GM21576 (cell line): Measurements from ENCODE around the gene C6orf47.
"Not testable (repeated sequence)": the region's sequence is repeated elsewhere in the genome, so short reads cannot be mapped to it uniquely, and the experiment has no call there.

Experiments
- ATAC-seq: cut with Tn5 transposase; IDR thresholded peaks from one replicate; pipeline ENCODE4 v1.9.1; 2021; ENCODE audit warnings: mild to moderate bottlenecking, moderate library complexity; ENCODE audit not compliant: unreplicated experiment

C6orf47 gene

DNA sequence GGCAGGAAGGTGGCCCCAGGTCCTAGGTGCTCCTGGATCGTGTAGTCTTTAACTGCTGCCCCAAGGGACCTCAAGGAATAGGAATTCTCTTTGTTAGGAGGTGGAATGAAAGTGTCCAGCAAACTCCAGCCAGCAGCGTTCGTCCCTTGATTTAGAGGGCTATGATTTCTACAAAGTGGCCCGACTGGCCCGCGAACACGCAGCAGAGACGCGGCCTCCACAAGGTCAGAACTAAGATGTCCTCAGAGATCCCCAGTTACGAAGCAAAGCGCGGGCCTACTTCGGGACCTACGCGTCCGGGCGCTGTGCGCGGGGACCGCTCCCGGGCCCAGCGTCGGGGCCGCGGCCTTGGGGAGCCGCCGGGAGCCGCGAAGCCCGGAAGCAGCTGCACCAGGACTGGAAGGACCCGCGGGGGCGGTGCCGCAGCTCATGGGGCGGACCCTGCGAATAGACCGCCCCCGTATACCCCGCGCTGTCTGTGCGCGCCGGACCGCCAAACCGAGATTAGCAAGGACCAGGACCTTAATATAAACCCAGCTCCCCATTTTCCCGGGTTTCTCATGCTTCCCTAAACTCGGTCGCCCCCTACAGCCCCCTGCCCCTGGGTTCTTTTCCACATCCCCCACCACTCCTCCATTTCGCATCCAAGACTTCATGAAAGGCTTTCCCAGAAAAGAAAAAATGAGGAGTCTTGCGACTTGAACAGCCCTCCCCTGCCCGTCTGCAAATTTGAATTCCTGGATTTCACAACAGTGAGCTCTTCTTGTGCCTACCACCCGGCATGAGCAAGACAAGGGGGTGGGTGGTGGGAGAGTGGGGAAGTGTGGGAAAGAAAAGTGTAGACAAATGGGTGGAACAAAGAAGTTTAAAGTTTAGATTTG lies at the start of gene C6orf47:
Gene C6orf47 (minus strand): TSS at position 398 of the 881 bp plus-strand sequence. CDS start 831 bp downstream, outside the sequence.
- ATAC-seq: peak; percentile 45

DNA sequence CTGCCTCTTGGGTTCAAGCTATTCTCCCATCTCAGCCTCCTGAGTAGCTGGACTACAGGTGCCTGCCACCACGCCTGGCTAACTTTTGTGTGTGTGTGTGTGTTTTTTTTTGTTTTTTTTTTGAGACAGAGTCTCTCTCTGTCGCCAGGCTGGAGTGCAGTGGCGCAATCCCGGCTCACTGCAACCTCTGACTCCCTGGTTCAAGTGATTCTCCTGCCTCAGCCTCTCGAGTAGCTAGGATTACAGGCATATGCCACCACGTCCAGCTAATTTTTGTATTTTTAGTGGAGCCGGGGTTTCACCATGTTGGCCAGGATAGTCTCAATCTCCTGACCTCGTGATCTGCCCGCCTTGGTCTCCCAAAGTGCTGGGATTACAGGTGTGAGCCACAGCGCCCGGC lies 48.6 kb upstream of the C6orf47 start:
- not testable (repeated sequence) for ATAC-seq

- no peak for ATAC-seq
Observed at GRCh38 chr6:31708224-31708623, 47.6 kb upstream of the C6orf47 start.

DNA sequence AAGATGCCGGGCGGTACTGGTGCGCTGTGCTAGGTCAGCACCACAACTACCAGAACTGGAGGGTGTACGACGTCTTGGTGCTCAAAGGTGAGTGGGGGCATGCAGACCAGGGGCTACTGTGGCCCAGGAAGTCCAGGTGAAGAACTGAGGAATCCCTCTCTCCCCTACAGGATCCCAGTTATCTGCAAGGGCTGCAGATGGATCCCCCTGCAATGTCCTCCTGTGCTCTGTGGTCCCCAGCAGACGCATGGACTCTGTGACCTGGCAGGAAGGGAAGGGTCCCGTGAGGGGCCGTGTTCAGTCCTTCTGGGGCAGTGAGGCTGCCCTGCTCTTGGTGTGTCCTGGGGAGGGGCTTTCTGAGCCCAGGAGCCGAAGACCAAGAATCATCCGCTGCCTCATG lies 47.1 kb upstream of the C6orf47 start:
- no peak for ATAC-seq

- ATAC-seq: no peak
Observed at GRCh38 chr6:31706599-31706998, 46.0 kb upstream of the C6orf47 start, which contains the start of gene LY6G6F. LY6G6F (plus strand) TSS chr6:31706866; CDS start chr6:31706907, 41 bp downstream.

GRCh38 chr6:31705931-31706330 lies 45.4 kb upstream of the C6orf47 start:
- no peak for ATAC-seq

GRCh38 chr6:31702819-31703716 lies 42.5 kb upstream of the C6orf47 start, which contains the start of gene ABHD16A:
ABHD16A (minus strand) TSS chr6:31703324; CDS start chr6:31703281, 43 bp downstream.
- peak; percentile 82 for ATAC-seq

GRCh38 chr6:31702405-31702818 lies 41.8 kb upstream of the C6orf47 start:
- ATAC-seq: no peak

DNA sequence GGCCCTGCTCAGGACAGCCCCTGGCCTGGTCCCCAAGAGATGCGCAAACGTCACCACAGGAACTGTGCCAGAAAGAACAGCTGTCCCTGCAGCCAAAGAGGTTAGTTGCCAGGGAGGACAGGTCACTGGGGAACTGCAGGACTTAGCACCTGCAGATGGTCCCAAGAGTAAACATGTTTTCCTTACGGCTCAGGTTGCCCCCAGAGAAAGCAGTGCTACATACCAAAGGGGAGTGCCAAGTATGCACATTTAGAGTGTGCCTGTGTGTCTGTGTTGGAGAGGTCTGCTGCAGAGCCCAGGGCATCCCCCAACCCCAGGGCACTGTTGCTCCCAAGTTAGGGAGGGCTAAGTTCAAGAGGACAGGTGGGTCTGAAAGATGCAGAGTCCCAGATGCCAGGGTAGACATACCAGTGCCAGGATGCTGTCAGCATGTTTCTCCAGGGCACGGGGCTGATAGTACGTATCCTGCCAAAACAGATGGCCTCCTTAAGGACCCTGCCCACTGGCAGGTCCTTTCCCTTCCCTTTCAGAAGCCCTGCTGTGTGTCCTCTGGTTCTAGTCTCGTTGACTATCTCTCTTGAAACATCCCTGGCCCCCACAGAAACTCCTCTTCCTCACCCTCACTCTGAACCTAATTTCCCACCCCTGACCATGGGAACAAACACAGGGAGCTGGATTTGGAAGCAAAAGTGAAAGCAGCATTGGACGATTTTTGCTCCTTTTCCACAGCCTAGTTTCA lies 41.3 kb upstream of the C6orf47 start:
- ATAC-seq: no peak

GRCh38 chr6:31700740-31701401 lies 40.3 kb upstream of the C6orf47 start:
- no peak for ATAC-seq

DNA sequence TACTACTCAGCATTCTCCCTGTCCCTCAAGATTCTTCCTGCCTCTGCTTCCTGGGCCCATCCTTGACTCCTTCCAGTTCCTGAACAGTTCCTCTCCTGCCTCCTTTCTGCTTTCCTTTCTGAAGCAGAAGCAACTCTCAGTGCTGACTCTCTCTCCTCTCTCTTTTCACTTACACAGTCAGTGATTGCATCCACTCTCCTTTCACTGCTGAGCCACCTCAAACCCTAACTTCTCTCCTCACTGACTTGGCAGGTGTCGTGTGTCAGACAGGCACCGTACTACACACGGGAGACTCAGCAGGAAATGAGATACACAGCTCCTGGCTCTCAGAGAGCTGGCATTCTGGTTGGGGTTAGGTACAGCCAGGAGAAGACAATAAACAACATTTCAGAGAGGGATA lies 37.0 kb upstream of the C6orf47 start:
- no peak for ATAC-seq

DNA sequence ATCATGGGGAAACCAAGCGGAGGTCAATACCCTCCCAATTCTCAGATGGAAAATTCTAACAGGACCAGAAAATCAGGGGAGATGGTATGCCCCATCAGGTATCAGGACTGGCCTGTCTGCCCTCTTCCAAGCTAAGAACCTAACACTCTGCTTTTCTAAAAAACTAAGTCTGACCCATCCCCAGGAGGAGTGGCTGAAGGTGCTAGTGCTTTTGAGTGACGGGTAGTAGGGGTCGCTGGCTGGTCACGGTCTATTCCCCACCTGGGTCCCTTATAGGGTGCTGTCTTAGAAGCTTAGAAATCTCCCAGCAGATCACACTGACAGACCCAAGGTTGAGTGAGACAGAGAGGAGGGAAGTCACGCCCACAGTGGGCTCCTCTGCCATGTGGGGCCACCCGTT lies 33.0 kb upstream of the C6orf47 start:
- ATAC-seq: no peak

DNA sequence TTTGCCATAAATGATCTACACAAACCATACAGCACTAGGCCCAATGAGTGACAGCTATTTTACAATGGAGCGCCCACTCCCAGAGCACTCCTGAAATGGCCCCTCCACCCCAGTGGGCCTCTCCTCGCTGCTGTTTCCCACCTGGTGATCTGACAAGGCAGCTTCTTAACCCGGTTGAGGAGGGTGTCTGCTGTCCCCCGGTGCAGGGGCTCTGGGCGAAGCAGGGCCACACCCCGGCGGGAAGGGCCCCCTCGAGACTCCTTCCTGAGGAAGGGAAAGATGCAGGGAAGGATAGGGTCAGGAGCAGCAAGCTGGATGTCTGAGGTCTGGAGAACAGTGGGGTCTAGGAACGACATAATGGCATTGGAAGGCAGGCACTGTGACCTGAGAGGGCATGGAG lies 32.3 kb upstream of the C6orf47 start:
- no peak for ATAC-seq

DNA sequence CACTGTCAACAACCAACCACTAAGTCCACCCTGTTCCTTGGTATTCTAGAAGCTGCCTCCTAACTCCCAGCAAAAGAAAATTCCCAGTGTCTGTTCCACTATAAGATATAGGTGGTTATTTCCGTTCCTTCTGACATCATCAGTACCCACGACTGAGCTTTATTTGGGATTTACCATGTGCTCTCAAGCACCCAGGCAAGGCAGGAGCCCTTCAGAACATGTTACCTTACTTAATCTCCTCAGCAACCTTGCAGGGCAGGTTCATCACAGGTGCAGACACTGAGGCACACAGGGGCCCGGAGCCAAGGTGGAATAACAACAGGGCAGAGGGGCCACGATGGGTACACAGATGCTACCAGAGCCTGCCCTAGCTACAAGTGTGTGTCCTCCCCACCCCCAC lies 31.8 kb upstream of the C6orf47 start:
- no peak for ATAC-seq

DNA sequence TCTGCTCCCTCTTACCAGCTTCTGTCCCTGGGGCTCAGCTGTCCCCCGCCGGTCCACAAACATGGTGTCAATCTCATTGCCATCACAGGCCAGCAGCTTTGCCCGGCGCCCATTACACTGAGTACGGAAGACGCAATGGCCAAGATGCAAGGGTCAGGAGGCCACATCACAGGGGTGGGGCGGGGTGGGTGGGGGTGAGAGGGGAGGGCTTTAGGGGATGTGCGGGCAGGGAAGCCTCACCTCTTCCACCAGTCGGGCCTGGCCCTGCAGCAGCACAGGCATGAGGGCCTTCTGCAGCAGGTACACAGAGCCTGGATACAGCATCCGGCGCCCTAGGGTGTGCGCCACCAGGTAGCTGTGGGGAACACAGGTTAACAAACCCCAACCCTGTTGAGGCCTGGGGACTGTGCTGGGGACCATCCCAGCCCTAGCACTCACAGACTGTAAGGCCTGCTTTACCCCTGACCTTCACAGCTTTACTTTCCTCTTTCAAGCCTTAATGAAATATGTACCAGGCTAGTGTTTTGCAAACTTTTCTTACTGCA lies 31.1 kb upstream of the C6orf47 start:
- ATAC-seq: no peak

- no peak for ATAC-seq
Observed at GRCh38 chr6:31691078-31691463, 30.5 kb upstream of the C6orf47 start.

GRCh38 chr6:31690231-31691077 lies 29.9 kb upstream of the C6orf47 start:
- ATAC-seq: no peak

DNA sequence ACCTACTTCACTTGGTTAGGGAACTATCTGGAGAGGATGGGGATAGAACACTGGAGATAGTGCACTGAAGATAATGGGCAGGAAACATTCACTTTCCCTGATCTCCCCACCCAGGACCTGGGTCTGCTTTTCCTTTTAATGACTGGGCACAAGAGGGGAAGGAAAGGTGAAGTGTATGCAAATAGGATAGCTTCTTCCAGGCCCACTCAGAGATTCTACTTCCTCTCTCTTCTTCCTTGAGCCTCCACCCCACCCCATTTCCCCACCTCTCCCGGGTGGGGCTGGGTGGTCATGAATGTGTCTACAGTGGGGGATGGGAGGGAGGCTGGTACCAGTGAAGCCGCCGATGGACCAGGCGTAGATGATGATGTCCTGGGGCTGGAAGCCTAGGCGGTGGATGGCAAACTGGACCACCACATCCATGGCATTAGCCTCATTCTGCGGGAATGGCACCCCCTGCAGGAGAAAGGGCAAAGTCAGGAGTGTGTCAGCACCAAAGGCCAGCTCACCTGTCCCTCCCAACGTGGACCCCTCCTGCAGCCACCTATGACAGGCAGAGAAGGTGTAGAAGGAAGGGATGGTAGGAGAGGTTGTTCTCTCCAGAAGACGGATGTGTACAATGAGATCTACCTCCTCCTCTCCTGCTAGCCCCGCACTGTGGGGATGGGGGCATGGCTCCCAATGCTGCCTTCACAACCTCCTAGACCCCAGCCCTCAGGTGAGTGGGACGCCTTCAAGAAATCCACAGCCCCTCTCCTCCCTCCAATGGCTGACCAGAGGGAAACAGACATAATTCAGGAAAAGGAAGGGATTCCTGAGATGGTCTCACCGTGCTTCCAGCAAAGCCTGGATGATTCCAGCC lies 28.9 kb upstream of the C6orf47 start:
- no peak for ATAC-seq
